OCI-LY7 (cell line): ENCODE data around the gene TXNL1.

Experiments used
- CTCF ChIP-seq: fragments of 200-600 bp; sonication (generic); conservative IDR thresholded peaks from 2 replicates; pipeline ENCODE4 v1.5.1; 2014; ENCODE audit warnings: mild to moderate bottlenecking, antibody characterized with exemption, low read length, moderate library complexity, mixed read lengths
- EZH2phosphoT487 ChIP-seq: fragments of 200-600 bp; sonication (generic); IDR thresholded peaks from 2 replicates; pipeline ENCODE4 v1.6.1; 2018; ENCODE audit warnings: low read depth, borderline replicate concordance, mild to moderate bottlenecking, mixed run types, antibody characterized with exemption, low read length, moderate library complexity, mixed read lengths

- TF ChIP-seq EZH2phosphoT487 (no peak), CTCF (no peak)
Measured at GRCh38 chr18:56562479-56562878, 75.9 kb downstream of the TXNL1 start.
